ENCODE results near the gene MAML3. TPM values are rescaled to one million over a fixed set of nuclear protein-coding genes. Genes with fewer than 3 reads are reported as not detected.

MAML3 gene
- total and polyA plus RNA-seq, 2 of the 13 experiments (the other 11 are each of a cell fraction or from before 2014, with no cell fraction given), result 0.05 to 0.13 TPM

DNA sequence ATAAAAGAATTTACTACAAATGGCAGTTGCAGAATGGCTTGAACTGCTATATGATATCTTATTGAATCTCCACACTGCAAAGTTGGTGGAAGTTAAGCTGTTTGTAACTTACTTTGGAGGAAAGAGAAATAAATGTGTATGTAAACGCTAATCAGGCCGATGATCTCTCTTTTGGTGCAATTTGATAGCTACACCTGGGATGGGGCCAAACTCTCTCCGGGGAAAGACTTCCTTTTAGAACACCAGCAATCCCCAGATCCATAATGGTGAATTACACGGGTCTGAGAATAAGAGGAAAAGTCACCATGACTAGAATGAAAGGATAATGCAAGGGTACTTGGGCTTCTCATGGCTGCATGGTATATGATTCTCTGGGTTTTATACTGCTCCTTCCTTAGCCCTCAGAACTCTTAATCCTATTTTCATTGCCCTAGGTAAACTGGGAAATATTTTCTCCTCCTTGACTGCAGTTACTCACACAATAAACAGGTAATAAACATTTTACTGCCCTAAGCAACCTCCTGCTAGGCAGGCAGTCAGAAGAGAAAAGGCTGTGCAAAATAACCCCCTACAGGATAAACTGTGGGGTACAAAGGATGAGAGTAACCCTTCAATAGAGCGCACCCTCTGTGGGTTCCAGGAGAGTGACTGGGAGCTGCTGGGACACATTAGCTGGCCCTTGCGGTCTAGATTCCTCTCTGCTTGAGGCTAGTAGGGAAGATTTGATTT lies 379.1 kb downstream of the MAML3 start:
- H3K27ac ChIP-seq (ENCODE audit: extremely low read length, insufficient read depth, low read length), result no peak overlapping the region
- H2AFZ ChIP-seq (ENCODE audit: low read length), result no peak overlapping the region
- FAIRE-seq, result no peak
- no peak overlapping the region for H3K4me2 ChIP-seq (ENCODE audit: low read depth, low read length)
- no TSS peak for BruUV-seq (replicated peaks)
- CTCF ChIA-PET (ENCODE audit: low intra/inter-chr PET ratio, low total read pairs), result no interaction called here
- no peaks in the 10 kb centered on the region for H3K36me3 ChIP-seq (replicated peaks in 1 of 2; ENCODE audit: control insufficient read depth in 1 of 2, insufficient read depth in 2 of 2, low read length in 2 of 2)
- no peak for DNase-seq (ENCODE audit: low spot score)
- no peaks in the 10 kb centered on the region for H4K20me1 ChIP-seq (ENCODE audit: insufficient read depth, low read length)
- WGBS (ENCODE audit: low lambda C conversion rate), result 70% methylated on average over 6 of the region's 6 CpGs
- H3K79me2 ChIP-seq (ENCODE audit: insufficient read depth, low read length), result no peaks in the 10 kb centered on the region
- ATAC-seq, result no peak
- intact Hi-C loops (cut with micrococcal nuclease; ENCODE audit: unreplicated experiment), result no loop called here
- no peak overlapping the region for H3K4me3 ChIP-seq (replicated peaks in 1 of 3; ENCODE audit: insufficient read depth in 1 of 3, low read depth in 2 of 3, low read length in 3 of 3)
- POLR2A ChIA-PET, result no interaction called here
- H3K9ac ChIP-seq (ENCODE audit: insufficient read depth, low read depth, low read length), result no peak overlapping the region
- TF ChIP-seq, protein P1, sequence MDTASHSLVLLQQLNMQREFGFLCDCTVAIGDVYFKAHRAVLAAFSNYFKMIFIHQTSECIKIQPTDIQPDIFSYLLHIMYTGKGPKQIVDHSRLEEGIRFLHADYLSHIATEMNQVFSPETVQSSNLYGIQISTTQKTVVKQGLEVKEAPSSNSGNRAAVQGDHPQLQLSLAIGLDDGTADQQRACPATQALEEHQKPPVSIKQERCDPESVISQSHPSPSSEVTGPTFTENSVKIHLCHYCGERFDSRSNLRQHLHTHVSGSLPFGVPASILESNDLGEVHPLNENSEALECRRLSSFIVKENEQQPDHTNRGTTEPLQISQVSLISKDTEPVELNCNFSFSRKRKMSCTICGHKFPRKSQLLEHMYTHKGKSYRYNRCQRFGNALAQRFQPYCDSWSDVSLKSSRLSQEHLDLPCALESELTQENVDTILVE (CRISPR knock-in tag; IDR thresholded peaks at IDR 0.05), result no peak
- TF ChIP-seq SP2 (CRISPR knock-in tag; IDR thresholded peaks at IDR 0.05), result no peak
- no peak for TF ChIP-seq SUZ12 (IDR thresholded peaks at IDR 0.05; ENCODE audit: low read depth, low read length)
- TF ChIP-seq ASH2L (IDR thresholded peaks at IDR 0.05; ENCODE audit: insufficient read length, low read depth, low read length), result no peak
- no peak for TF ChIP-seq ZC3H13 (CRISPR knock-in tag; IDR thresholded peaks at IDR 0.05)
- TF ChIP-seq, protein P2, sequence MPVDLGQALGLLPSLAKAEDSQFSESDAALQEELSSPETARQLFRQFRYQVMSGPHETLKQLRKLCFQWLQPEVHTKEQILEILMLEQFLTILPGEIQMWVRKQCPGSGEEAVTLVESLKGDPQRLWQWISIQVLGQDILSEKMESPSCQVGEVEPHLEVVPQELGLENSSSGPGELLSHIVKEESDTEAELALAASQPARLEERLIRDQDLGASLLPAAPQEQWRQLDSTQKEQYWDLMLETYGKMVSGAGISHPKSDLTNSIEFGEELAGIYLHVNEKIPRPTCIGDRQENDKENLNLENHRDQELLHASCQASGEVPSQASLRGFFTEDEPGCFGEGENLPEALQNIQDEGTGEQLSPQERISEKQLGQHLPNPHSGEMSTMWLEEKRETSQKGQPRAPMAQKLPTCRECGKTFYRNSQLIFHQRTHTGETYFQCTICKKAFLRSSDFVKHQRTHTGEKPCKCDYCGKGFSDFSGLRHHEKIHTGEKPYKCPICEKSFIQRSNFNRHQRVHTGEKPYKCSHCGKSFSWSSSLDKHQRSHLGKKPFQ (CRISPR knock-in tag; IDR thresholded peaks at IDR 0.05; ENCODE audit: insufficient replicate concordance), result no peak
- H3K4me1 ChIP-seq (ENCODE audit: insufficient read depth, low read length), result peaks cover 12% of the 10 kb centered on the region
- H3K27me3 ChIP-seq (ENCODE audit: control insufficient read depth in 1 of 2, insufficient read depth in 2 of 2, low read length in 2 of 2), result no peaks in the 10 kb centered on the region; a peak in 1 of 5 replicates
- in situ Hi-C loops (cut with HindIII; ENCODE audit: extremely low pct_ligation_motif_present, low pct_unique_long_range_greater_than_20kb), result no loop called here
- H3K9me3 ChIP-seq (ENCODE audit: low read length), result no peaks in the 10 kb centered on the region

All from HepG2 (cell line).